Measurements from ENCODE around the gene ISYNA1. TPM values are rescaled to one million over a fixed set of nuclear protein-coding genes. Genes with fewer than 3 reads are reported as not detected.
A peak's percentile ranks its signal among the peaks of the same experiment; 100 is the strongest.

ISYNA1 gene
- total RNA-seq, 1 experiment from 2014 or later: 6.8 TPM

GRCh38 chr19:18436671-18437490 is 1.1 kb downstream of the ISYNA1 start:
- Mint-ChIP-seq H3K36me3 (ENCODE audit: insufficient read depth, unreplicated experiment) (peaks cover 26% of the 10 kb centered on the region), H3K9me3 (ENCODE audit: unreplicated experiment) (no peaks in the 10 kb centered on the region), H3K27me3 (ENCODE audit: insufficient read depth, unreplicated experiment) (no peaks in the 10 kb centered on the region), H3K4me3 (ENCODE audit: unreplicated experiment) (peak overlapping the region; percentile 35), H3K27ac (ENCODE audit: low read depth, unreplicated experiment) (peak overlapping the region; percentile 7), H3K4me1 (ENCODE audit: insufficient read depth, unreplicated experiment) (peaks cover 26% of the 10 kb centered on the region)
- DNase-seq (ENCODE audit: unreplicated experiment): no peak
- TF ChIP-seq CTCF (IDR thresholded peaks at IDR 0.05; ENCODE audit: unreplicated experiment): no peak
- ChIA-PET CTCF (no interaction called here), POLR2A (no interaction called here)
- BruUV-seq (replicated peaks): no TSS peak
- intact Hi-C loops (cut with micrococcal nuclease): no loop called here

- ChIA-PET CTCF (interaction anchor here (0.6 to 1.1 kb wide), 2 partner anchors 15 to 21 kb away, joined by 3 to 5 read pairs; no protein-coding TSS in a partner anchor), POLR2A (interaction anchor here (0.6 to 1.0 kb wide), 2 partner anchors 17 to 157 kb away, joined by 3 to 4 read pairs; partner anchors contain the start of gene SSBP4)
- no peaks in the 10 kb centered on the region for H3K9me3 Mint-ChIP-seq (ENCODE audit: unreplicated experiment)
- DNase-seq (ENCODE audit: unreplicated experiment): no peak
- peaks cover 25% of the 10 kb centered on the region for H3K4me1 Mint-ChIP-seq (ENCODE audit: insufficient read depth, unreplicated experiment)
- no peak for TF ChIP-seq CTCF (IDR thresholded peaks at IDR 0.05; ENCODE audit: unreplicated experiment)
- intact Hi-C loops (cut with micrococcal nuclease): no loop called here
- peak overlapping the region; percentile 7 for H3K27ac Mint-ChIP-seq (ENCODE audit: low read depth, unreplicated experiment)
- H3K4me3 Mint-ChIP-seq (ENCODE audit: unreplicated experiment): no peak overlapping the region
- H3K27me3 Mint-ChIP-seq (ENCODE audit: insufficient read depth, unreplicated experiment): no peaks in the 10 kb centered on the region
- no TSS peak for BruUV-seq (replicated peaks)
- peaks cover 26% of the 10 kb centered on the region for H3K36me3 Mint-ChIP-seq (ENCODE audit: insufficient read depth, unreplicated experiment)
These were observed 1.9 kb downstream of the ISYNA1 start for GRCh38 chr19:18435842-18436670.

- no TSS peak for BruUV-seq (replicated peaks)
- no peak for TF ChIP-seq CTCF (IDR thresholded peaks at IDR 0.05; ENCODE audit: unreplicated experiment)
- H3K4me3 Mint-ChIP-seq (ENCODE audit: unreplicated experiment): no peak overlapping the region
These were observed 2.6 kb downstream of the ISYNA1 start for GRCh38 chr19:18435178-18435841.

More at GRCh38 chr19:18435178-18435841, 2.6 kb downstream of the ISYNA1 start:
- intact Hi-C loops (cut with micrococcal nuclease): no loop called here
- Mint-ChIP-seq H3K27ac (ENCODE audit: low read depth, unreplicated experiment) (no peak overlapping the region), H3K27me3 (ENCODE audit: insufficient read depth, unreplicated experiment) (no peaks in the 10 kb centered on the region), H3K36me3 (ENCODE audit: insufficient read depth, unreplicated experiment) (peaks cover 26% of the 10 kb centered on the region), H3K9me3 (ENCODE audit: unreplicated experiment) (no peaks in the 10 kb centered on the region), H3K4me1 (ENCODE audit: insufficient read depth, unreplicated experiment) (peaks cover 17% of the 10 kb centered on the region)
- no peak for DNase-seq (ENCODE audit: unreplicated experiment)
- ChIA-PET POLR2A (interaction anchor here (1.0 kb wide), 1 partner anchor 16 kb away, joined by 3 read pairs; the partner anchor contains the start of gene SSBP4), CTCF (interaction anchor here (0.6 to 1.1 kb wide), 3 partner anchors 15 to 20 kb away, joined by 3 to 5 read pairs (median 3); no protein-coding TSS in a partner anchor)
